Measurements from ENCODE around the gene DVL1.

The DVL1 gene

DNA sequence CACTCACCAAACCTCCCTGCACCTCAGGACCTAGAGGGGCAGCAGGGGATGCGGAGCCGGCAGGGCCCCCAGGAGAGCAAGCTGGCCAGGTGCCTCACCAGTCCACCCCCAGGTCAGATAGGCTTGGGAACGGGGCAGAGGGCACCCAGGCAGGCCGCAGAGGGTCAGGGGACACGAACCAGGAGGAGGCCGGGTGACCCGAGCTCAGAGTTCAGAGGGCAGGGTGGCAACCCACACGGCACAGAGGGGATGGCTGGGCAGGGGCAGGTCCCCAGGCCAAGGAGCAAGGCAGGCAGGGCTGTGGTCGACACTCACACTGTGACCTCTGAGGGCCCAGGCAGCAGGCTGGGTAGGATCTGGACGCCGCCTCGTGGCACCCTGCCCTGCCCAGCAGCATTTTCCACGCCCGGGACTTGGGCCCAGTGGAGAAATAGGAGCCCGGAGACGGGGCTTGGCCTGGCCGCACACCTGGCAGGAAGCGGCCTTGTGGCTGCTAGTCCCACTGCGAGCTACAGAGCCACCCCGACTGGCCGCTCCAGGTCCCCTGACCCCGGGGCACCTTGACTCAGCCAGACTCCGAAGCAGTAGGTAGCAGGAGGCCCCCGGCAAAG is 5.3 kb downstream of the DVL1 start:
- Histone ChIP-seq H3K79me2 (ENCODE audit: control insufficient read depth, insufficient read depth, low read length) (peaks cover 16% of the 10 kb centered on the region), H3K27ac (ENCODE audit: low read depth, low read length) (no peak overlapping the region)

GRCh38 chr1:1342584-1343115 is 6.6 kb downstream of the DVL1 start:
- H3K4ac ChIP-seq (ENCODE audit: low read depth, low read length), result no peak overlapping the region
- H3K9ac ChIP-seq (ENCODE audit: low read length), result no peak overlapping the region
- H3K79me2 ChIP-seq (ENCODE audit: control insufficient read depth, insufficient read depth, low read length), result peaks cover 15% of the 10 kb centered on the region
- no peak overlapping the region for H3K4me3 ChIP-seq (ENCODE audit: low read length)
- H2BK5ac ChIP-seq (ENCODE audit: low read length), result no peak overlapping the region
- peaks cover 7% of the 10 kb centered on the region for H3K36me3 ChIP-seq (ENCODE audit: control insufficient read depth, insufficient read depth, low read length)
- no peak overlapping the region for H2BK120ac ChIP-seq (ENCODE audit: low read depth, low read length)
- no peak overlapping the region for H3K4me2 ChIP-seq (ENCODE audit: low read length)
- H3K27me3 ChIP-seq (ENCODE audit: insufficient read depth, low read length, poor library complexity), result no peaks in the 10 kb centered on the region
- no peak overlapping the region for H2BK15ac ChIP-seq (replicated peaks; ENCODE audit: low read depth)
- no peak overlapping the region for H4K5ac ChIP-seq (ENCODE audit: low read length)
- no CpG with 5 or more reads among the region's 18 CpGs for WGBS (ENCODE audit: extremely low coverage, insufficient coverage, low lambda C conversion rate)
- H2AK5ac ChIP-seq (ENCODE audit: low read length), result no peak overlapping the region
- no peak overlapping the region for H3K23ac ChIP-seq (ENCODE audit: low read length)
- no peak overlapping the region for H3K18ac ChIP-seq (ENCODE audit: low read length)
- H3K56ac ChIP-seq (ENCODE audit: low read length), result no peak overlapping the region
- no peak overlapping the region for H3K27ac ChIP-seq (ENCODE audit: low read depth, low read length)
- H3K79me1 ChIP-seq (ENCODE audit: low read length), result peaks cover 13% of the 10 kb centered on the region
- H3K4me1 ChIP-seq (ENCODE audit: control insufficient read depth, low read depth, low read length), result peaks cover 1% of the 10 kb centered on the region
- no peak for DNase-seq
- H4K8ac ChIP-seq (ENCODE audit: low read depth, low read length), result no peak overlapping the region

More for the DNA sequence above, 5.3 kb downstream of the DVL1 start:
- no peak overlapping the region for H2BK15ac ChIP-seq (replicated peaks; ENCODE audit: low read depth)
- H3K23ac ChIP-seq (ENCODE audit: low read length), result no peak overlapping the region
- peaks cover 2% of the 10 kb centered on the region for H3K4me1 ChIP-seq (ENCODE audit: control insufficient read depth, low read depth, low read length)
- WGBS (ENCODE audit: extremely low coverage, insufficient coverage, low lambda C conversion rate), result no CpG with 5 or more reads among the region's 24 CpGs
- H3K4me2 ChIP-seq (ENCODE audit: low read length), result no peak overlapping the region
- H3K36me3 ChIP-seq (ENCODE audit: control insufficient read depth, insufficient read depth, low read length), result peaks cover 7% of the 10 kb centered on the region
- H3K18ac ChIP-seq (ENCODE audit: low read length), result no peak overlapping the region
- H2AK5ac ChIP-seq (ENCODE audit: low read length), result no peak overlapping the region
- no peak overlapping the region for H2BK5ac ChIP-seq (ENCODE audit: low read length)
- no peak overlapping the region for H4K5ac ChIP-seq (ENCODE audit: low read length)
- no peak overlapping the region for H3K4me3 ChIP-seq (ENCODE audit: low read length)
- no peaks in the 10 kb centered on the region for H3K27me3 ChIP-seq (ENCODE audit: insufficient read depth, low read length, poor library complexity)
- no peak overlapping the region for H3K56ac ChIP-seq (ENCODE audit: low read length)
- peaks cover 13% of the 10 kb centered on the region for H3K79me1 ChIP-seq (ENCODE audit: low read length)
- H3K9ac ChIP-seq (ENCODE audit: low read length), result no peak overlapping the region
- no peak for DNase-seq
- no peak overlapping the region for H4K8ac ChIP-seq (ENCODE audit: low read depth, low read length)
- H3K4ac ChIP-seq (ENCODE audit: low read depth, low read length), result no peak overlapping the region
- no peak overlapping the region for H2BK120ac ChIP-seq (ENCODE audit: low read depth, low read length)

DNA sequence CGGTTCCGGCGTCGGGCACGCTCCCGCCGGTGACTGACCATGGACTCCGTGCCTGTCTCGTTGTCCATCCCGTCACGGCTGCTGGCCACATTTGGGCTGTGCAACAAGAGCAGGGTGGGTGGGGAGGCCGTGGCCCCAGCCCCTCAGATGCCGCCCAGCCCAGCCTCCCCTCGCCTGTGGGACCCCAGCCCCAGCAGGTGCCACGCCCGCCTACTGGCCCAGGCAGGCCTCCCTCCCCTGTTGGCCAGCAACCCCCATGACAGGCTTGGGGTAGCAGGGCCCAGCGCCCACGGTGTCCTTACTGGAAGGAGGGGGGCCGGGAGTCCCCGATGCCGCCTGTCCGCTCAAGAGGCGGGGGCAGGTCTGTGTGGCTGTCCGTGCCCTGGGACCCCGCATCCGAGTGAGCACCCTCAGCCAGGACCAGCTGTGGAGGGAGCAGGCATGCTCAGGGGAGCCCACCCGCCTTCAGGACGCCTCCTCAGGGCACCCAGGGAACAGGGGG is 7.1 kb downstream of the DVL1 start:
- no peak overlapping the region for H3K18ac ChIP-seq (ENCODE audit: low read length)
- H3K4me2 ChIP-seq (ENCODE audit: low read length), result no peak overlapping the region
- H3K9ac ChIP-seq (ENCODE audit: low read length), result no peak overlapping the region
- WGBS (ENCODE audit: extremely low coverage, insufficient coverage, low lambda C conversion rate), result no CpG with 5 or more reads among the region's 28 CpGs
- H2BK15ac ChIP-seq (replicated peaks; ENCODE audit: low read depth), result no peak overlapping the region
- no peak for DNase-seq
- no peak overlapping the region for H3K4ac ChIP-seq (ENCODE audit: low read depth, low read length)
- peaks cover 7% of the 10 kb centered on the region for H3K36me3 ChIP-seq (ENCODE audit: control insufficient read depth, insufficient read depth, low read length)
- no peaks in the 10 kb centered on the region for H3K27me3 ChIP-seq (ENCODE audit: insufficient read depth, low read length, poor library complexity)
- no peak overlapping the region for H4K8ac ChIP-seq (ENCODE audit: low read depth, low read length)
- H4K5ac ChIP-seq (ENCODE audit: low read length), result no peak overlapping the region
- no peaks in the 10 kb centered on the region for H3K4me1 ChIP-seq (ENCODE audit: control insufficient read depth, low read depth, low read length)
- no peak overlapping the region for H3K56ac ChIP-seq (ENCODE audit: low read length)
- H3K79me1 ChIP-seq (ENCODE audit: low read length), result peaks cover 11% of the 10 kb centered on the region
- H2BK5ac ChIP-seq (ENCODE audit: low read length), result no peak overlapping the region
- no peak overlapping the region for H3K27ac ChIP-seq (ENCODE audit: low read depth, low read length)
- H3K23ac ChIP-seq (ENCODE audit: low read length), result no peak overlapping the region
- peaks cover 12% of the 10 kb centered on the region for H3K79me2 ChIP-seq (ENCODE audit: control insufficient read depth, insufficient read depth, low read length)
- no peak overlapping the region for H3K4me3 ChIP-seq (ENCODE audit: low read length)
- no peak overlapping the region for H2BK120ac ChIP-seq (ENCODE audit: low read depth, low read length)
- no peak overlapping the region for H2AK5ac ChIP-seq (ENCODE audit: low read length)

DNA sequence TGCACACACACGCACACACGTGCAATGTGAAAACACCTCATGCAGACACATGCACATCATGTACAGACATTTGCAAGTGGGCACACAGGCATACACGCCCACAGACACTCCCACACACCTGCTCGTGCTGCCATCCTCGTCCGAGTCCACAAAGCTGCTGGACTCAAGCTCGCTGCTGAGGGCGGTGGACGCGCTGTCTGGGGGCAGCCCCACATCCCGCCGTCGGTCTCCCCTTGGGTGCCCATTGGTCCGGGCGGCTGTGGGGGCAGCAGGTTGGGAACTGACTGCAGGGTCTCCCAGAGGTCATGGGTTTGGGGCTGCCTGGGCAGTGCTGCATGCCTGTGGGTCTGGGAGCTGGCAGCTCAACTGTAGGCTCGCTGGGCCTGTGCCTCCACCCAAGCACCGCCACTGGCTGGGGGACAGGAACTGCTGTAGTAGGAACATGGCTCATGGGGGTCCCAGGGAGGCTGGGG is 7.6 kb downstream of the DVL1 start:
- Histone ChIP-seq H3K79me1 (ENCODE audit: low read length) (peaks cover 9% of the 10 kb centered on the region), H2BK5ac (ENCODE audit: low read length) (no peak overlapping the region), H4K5ac (ENCODE audit: low read length) (no peak overlapping the region), H3K27ac (ENCODE audit: low read depth, low read length) (no peak overlapping the region), H2AK5ac (ENCODE audit: low read length) (no peak overlapping the region), H3K4ac (ENCODE audit: low read depth, low read length) (no peak overlapping the region), H2BK120ac (ENCODE audit: low read depth, low read length) (no peak overlapping the region), H3K36me3 (ENCODE audit: control insufficient read depth, insufficient read depth, low read length) (peaks cover 7% of the 10 kb centered on the region), H4K8ac (ENCODE audit: low read depth, low read length) (no peak overlapping the region), H3K23ac (ENCODE audit: low read length) (no peak overlapping the region), H3K4me2 (ENCODE audit: low read length) (no peak overlapping the region), H3K4me3 (ENCODE audit: low read length) (no peak overlapping the region), H2BK15ac (replicated peaks; ENCODE audit: low read depth) (no peak overlapping the region), H3K9ac (ENCODE audit: low read length) (no peak overlapping the region), H3K4me1 (ENCODE audit: control insufficient read depth, low read depth, low read length) (no peaks in the 10 kb centered on the region), H3K79me2 (ENCODE audit: control insufficient read depth, insufficient read depth, low read length) (peaks cover 11% of the 10 kb centered on the region), H3K56ac (ENCODE audit: low read length) (no peak overlapping the region), H3K18ac (ENCODE audit: low read length) (no peak overlapping the region), H3K27me3 (ENCODE audit: insufficient read depth, low read length, poor library complexity) (no peaks in the 10 kb centered on the region)
- DNase-seq, result no peak
- WGBS (ENCODE audit: extremely low coverage, insufficient coverage, low lambda C conversion rate), result no CpG with 5 or more reads among the region's 17 CpGs

DNA sequence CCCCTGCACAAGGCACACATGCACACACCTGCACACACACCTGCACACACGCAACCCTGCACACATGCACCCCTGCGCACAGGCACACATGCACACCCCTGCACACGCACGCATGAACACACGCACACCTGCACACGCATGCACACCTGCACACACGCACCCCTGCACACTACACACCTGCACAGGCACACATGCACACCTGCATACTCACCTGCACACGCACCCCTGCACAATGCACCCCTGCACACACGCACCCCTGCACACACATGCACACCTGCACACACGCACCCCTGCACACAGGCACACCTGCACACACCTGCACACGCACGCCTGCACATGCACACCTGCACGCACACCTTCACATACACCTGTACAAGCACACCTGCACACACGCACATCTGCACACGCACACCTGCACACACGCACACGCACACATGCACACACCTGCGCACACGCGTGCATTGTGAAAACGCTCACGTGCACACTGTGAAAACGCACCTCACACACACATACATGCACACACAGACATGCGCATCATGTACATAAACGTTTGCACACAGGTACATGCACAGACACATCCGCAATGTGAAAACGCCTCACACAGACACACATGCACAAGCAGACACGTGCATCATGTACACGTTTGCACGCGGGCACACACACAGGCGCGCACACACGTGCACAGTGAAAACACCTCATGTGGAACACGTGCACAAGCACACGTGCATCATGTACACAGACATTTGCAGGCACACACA is 8.2 kb downstream of the DVL1 start:
- H2AK5ac ChIP-seq (ENCODE audit: low read length), result no peak overlapping the region

More for the DNA sequence above, 8.2 kb downstream of the DVL1 start:
- H4K8ac ChIP-seq (ENCODE audit: low read depth, low read length), result no peak overlapping the region
- WGBS (ENCODE audit: extremely low coverage, insufficient coverage, low lambda C conversion rate), result no CpG with 5 or more reads among the region's 36 CpGs
- H3K4me2 ChIP-seq (ENCODE audit: low read length), result no peak overlapping the region
- H3K9ac ChIP-seq (ENCODE audit: low read length), result no peak overlapping the region
- H3K79me1 ChIP-seq (ENCODE audit: low read length), result peaks cover 4% of the 10 kb centered on the region
- no peak overlapping the region for H3K4ac ChIP-seq (ENCODE audit: low read depth, low read length)
- H4K5ac ChIP-seq (ENCODE audit: low read length), result no peak overlapping the region
- peaks cover 7% of the 10 kb centered on the region for H3K36me3 ChIP-seq (ENCODE audit: control insufficient read depth, insufficient read depth, low read length)
- H3K27ac ChIP-seq (ENCODE audit: low read depth, low read length), result no peak overlapping the region
- H2BK5ac ChIP-seq (ENCODE audit: low read length), result no peak overlapping the region
- no peak overlapping the region for H3K23ac ChIP-seq (ENCODE audit: low read length)
- no peaks in the 10 kb centered on the region for H3K4me1 ChIP-seq (ENCODE audit: control insufficient read depth, low read depth, low read length)
- no peak overlapping the region for H3K56ac ChIP-seq (ENCODE audit: low read length)
- H2BK120ac ChIP-seq (ENCODE audit: low read depth, low read length), result no peak overlapping the region
- no peak for DNase-seq
- H3K79me2 ChIP-seq (ENCODE audit: control insufficient read depth, insufficient read depth, low read length), result peaks cover 5% of the 10 kb centered on the region
- H3K4me3 ChIP-seq (ENCODE audit: low read length), result no peak overlapping the region
- no peak overlapping the region for H3K18ac ChIP-seq (ENCODE audit: low read length)
- no peaks in the 10 kb centered on the region for H3K27me3 ChIP-seq (ENCODE audit: insufficient read depth, low read length, poor library complexity)
- H2BK15ac ChIP-seq (replicated peaks; ENCODE audit: low read depth), result no peak overlapping the region
